Endothelial cell of umbilical vein (primary cell): Measurements from ENCODE around the gene ARHGAP42. TPM values are rescaled to one million over a fixed set of nuclear protein-coding genes. Genes with fewer than 3 reads are reported as not detected.

Experiments used
- BruUV-seq: library from RNA; stranded (reverse); fragments of 400-500 nt; replicated peaks from 2 replicates; lab custom pipeline; 2021; lab: Mats Ljungman, UMichigan
- CTCF ChIA-PET: fragments of 300-600, 350-600 bp; sonication (Branson Sonifier 250); formaldehyde crosslinking; loops from one replicate; lab custom pipeline; 2021; ENCODE audit warnings: antibody characterized with exemption, inconsistent platforms; lab: Charles Lee
- POLR2A ChIA-PET: fragments of 300-600, 350-600 bp; sonication (Branson Sonifier 250); formaldehyde crosslinking; loops from one replicate; lab custom pipeline; 2021; ENCODE audit warnings: antibody characterized with exemption, inconsistent platforms; lab: Charles Lee
- DNase-seq: peaks from one replicate; pipeline ENCODE4 v3.0.0-alpha.2; 2011; ENCODE audit warnings: low read depth, low spot score
- FAIRE-seq: peaks from 2 replicates; lab custom pipeline; 2011; peaks lifted over from hg19 to GRCh38; lab: Jason Lieb, UNC
- H2AFZ ChIP-seq: 2 replicates; pipeline ENCODE4 v1.6.0; 2012; ENCODE audit warnings: low read depth, low read length, control low read depth, inconsistent platforms
- H3K27ac ChIP-seq: 2 replicates; pipeline ENCODE4 v1.5.1; 2011; ENCODE audit warnings: low read depth, mild to moderate bottlenecking, control low read depth, low read length, moderate library complexity; ENCODE audit not compliant: insufficient read depth
- H3K27me3 ChIP-seq, 2 experiments: 2 replicates each; pipeline versions ENCODE4 v1.6.0 to v1.6.1; 2011; ENCODE audit warnings: low read length in 2 of 2, mixed read lengths in 1 of 2; ENCODE audit not compliant: control insufficient read depth in 2 of 2, insufficient read depth in 2 of 2
- H3K36me3 ChIP-seq, 2 experiments: 2 replicates in 1 of 2; 3 replicates in 1 of 2; pipeline ENCODE4 v1.5.1; 2011; ENCODE audit warnings: low read length in 2 of 2, mild to moderate bottlenecking in 1 of 2, moderate library complexity in 1 of 2; ENCODE audit not compliant: control insufficient read depth in 2 of 2, insufficient read depth in 2 of 2; ENCODE audit errors: extremely low read depth in 1 of 2
- H3K4me1 ChIP-seq: 3 replicates; pipeline ENCODE4 v1.5.1; 2011; ENCODE audit warnings: mild to moderate bottlenecking, low read length; ENCODE audit not compliant: control insufficient read depth, insufficient read depth; ENCODE audit errors: extremely low read depth
- H3K4me2 ChIP-seq: 2 replicates; pipeline ENCODE4 v1.6.1; 2011; ENCODE audit warnings: low read length, control low read depth, mixed read lengths; ENCODE audit not compliant: insufficient read depth
- H3K4me3 ChIP-seq, 3 experiments: fragments of 200-600 bp in 1 of 3; sonication (generic), shearing (Covaris generic) in 1 of 3; replicated peaks in 1 of 3; 2 replicates each; pipeline ENCODE4 v1.5.1; 2011 to 2016; ENCODE audit warnings: control low read depth in 3 of 3, low read length in 3 of 3, mild to moderate bottlenecking in 2 of 3, inconsistent platforms in 1 of 3, low read depth in 1 of 3, moderate library complexity in 1 of 3; ENCODE audit not compliant: insufficient read depth in 1 of 3
- H3K79me2 ChIP-seq: 2 replicates; pipeline ENCODE4 v1.6.0; 2012; ENCODE audit warnings: low read length, inconsistent platforms; ENCODE audit not compliant: control insufficient read depth, insufficient read depth
- H3K9ac ChIP-seq: replicated peaks from 2 replicates; pipeline ENCODE3; 2011; ENCODE audit warnings: low read length, control low read depth; ENCODE audit not compliant: insufficient read depth; ENCODE audit errors: extremely low read depth
- H3K9me1 ChIP-seq: replicated peaks from 3 replicates; pipeline ENCODE4 v1.6.0; 2011; ENCODE audit warnings: mild to moderate bottlenecking, low read length; ENCODE audit not compliant: control insufficient read depth, insufficient read depth; ENCODE audit errors: extremely low read depth
- H3K9me3 ChIP-seq: replicated peaks from 2 replicates; pipeline ENCODE4 v1.5.1; 2012; ENCODE audit warnings: low read length, inconsistent platforms; ENCODE audit not compliant: control insufficient read depth, insufficient read depth
- H4K20me1 ChIP-seq: replicated peaks from 2 replicates; pipeline ENCODE3; 2011; ENCODE audit warnings: mild to moderate bottlenecking, low read length; ENCODE audit not compliant: control insufficient read depth, insufficient read depth; ENCODE audit errors: extremely low read depth
- CTCF ChIP-seq, 2 donors: IDR thresholded peaks; 1 replicate in 1 of 2; 2 replicates in 1 of 2; pipeline ENCODE4 v1.5.1; 2011; ENCODE audit warnings: low read length in 2 of 2, mild to moderate bottlenecking in 2 of 2, moderate library complexity in 2 of 2, control low read depth in 1 of 2, inconsistent platforms in 1 of 2, low read depth in 1 of 2; ENCODE audit not compliant: insufficient read depth in 1 of 2; ENCODE audit errors: extremely low read depth in 1 of 2
- EZH2 ChIP-seq: IDR thresholded peaks from 2 replicates; pipeline ENCODE4 v1.6.1; 2012; ENCODE audit warnings: borderline replicate concordance, low read depth, mild to moderate bottlenecking, moderate library complexity, low read length, inconsistent platforms; ENCODE audit not compliant: severe bottlenecking
- FOS ChIP-seq: IDR thresholded peaks from 2 replicates; pipeline ENCODE4 v1.6.1; 2011; ENCODE audit warnings: mild to moderate bottlenecking, low read length, moderate library complexity, borderline replicate concordance; ENCODE audit not compliant: insufficient read depth
- GATA2 ChIP-seq: IDR thresholded peaks from 2 replicates; pipeline ENCODE4 v1.7.0; 2011; ENCODE audit warnings: low read depth, mild to moderate bottlenecking, moderate library complexity, mixed read lengths, low read length; ENCODE audit not compliant: insufficient read length, insufficient read depth
- JUN ChIP-seq: IDR thresholded peaks from 2 replicates; pipeline ENCODE4 v1.6.1; 2011; ENCODE audit warnings: borderline replicate concordance, low read depth; ENCODE audit not compliant: insufficient read length, insufficient read depth
- MAX ChIP-seq: IDR thresholded peaks from 2 replicates; pipeline ENCODE4 v1.6.1; 2011; ENCODE audit not compliant: insufficient read depth, insufficient read length
- MYC ChIP-seq: IDR thresholded peaks from one replicate; pipeline ENCODE4 v1.6.1; 2011; ENCODE audit warnings: mild to moderate bottlenecking, low read depth, low read length
- POLR2A ChIP-seq: IDR thresholded peaks from 2 replicates; pipeline ENCODE4 v1.6.1; 2012; ENCODE audit warnings: low read depth, mild to moderate bottlenecking, control low read depth, low read length
- POLR2AphosphoS5 ChIP-seq: IDR thresholded peaks from 2 replicates; pipeline ENCODE4 v1.6.1; 2012; ENCODE audit warnings: low read depth, mild to moderate bottlenecking, control low read depth, low read length, moderate library complexity; ENCODE audit not compliant: insufficient read depth
- dilution Hi-C: fragments of 300-500 bp; cut with MboI; formaldehyde crosslinking; loops from one replicate; pipeline ENCODE4 v1.15.0; 2019; ENCODE audit warnings: low sequenced_read_pairs; ENCODE audit not compliant: extremely low pct_ligation_motif_present
- intact Hi-C: fragments of 100-400 bp; cut with micrococcal nuclease; formaldehyde crosslinking; loops from one replicate; pipeline ENCODE4 v1.10.0; 2022
- polyA plus RNA-seq, 4 experiments: library from polyadenylated mRNA; depleted of rRNA in 3 of 4; stranded (reverse) in 3 of 4; unstranded in 1 of 4; fragments of >200 nt; gene quantifications; 2 replicates each; pipeline versions ENCODE4 v1.2.1 to v1.2.3, GENCODE V29; 2011 to 2012; ENCODE audit warnings: missing spikeins in 1 of 4
- total RNA-seq: library from RNA; stranded (reverse); gene quantifications from 2 replicates; pipeline ENCODE4 v1.2.3, GENCODE V29; 2021

The ARHGAP42 gene
- total and polyA plus RNA-seq, 2 donors (not counting 3 experiments of a cell fraction or from before 2014, with no cell fraction given): 1.8 to 2.4 TPM

GRCh38 chr11:100691896-100692653 is 5.0 kb downstream of the ARHGAP42 start:
- Histone ChIP-seq H3K4me2 (no peak overlapping the region), H3K79me2 (no peaks in the 10 kb centered on the region), H3K9me3 (no peaks in the 10 kb centered on the region), H3K27ac (no peak overlapping the region), H3K4me1 (peaks cover 6% of the 10 kb centered on the region), H4K20me1 (no peaks in the 10 kb centered on the region), H3K9ac (no peak overlapping the region), H3K36me3 (no peaks in the 10 kb centered on the region), H3K4me3 (no peak overlapping the region), H2AFZ (no peak overlapping the region), H3K27me3 (no peaks in the 10 kb centered on the region), H3K9me1 (no peaks in the 10 kb centered on the region)
- no TSS peak for BruUV-seq
- ChIA-PET POLR2A (no interaction called here), CTCF (interaction anchor here (1.0 kb wide), 1 partner anchor 29 kb away, joined by 3 read pairs; no protein-coding TSS in a partner anchor)
- dilution Hi-C loops: no loop called here
- intact Hi-C loops: no loop called here
- no peak for FAIRE-seq
- DNase-seq: no peak
- TF ChIP-seq GATA2 (peak; percentile 11), POLR2AphosphoS5 (no peak)

- Histone ChIP-seq H3K4me2 (no peak overlapping the region), H3K36me3 (no peaks in the 10 kb centered on the region), H3K27me3 (no peaks in the 10 kb centered on the region), H3K9me3 (no peaks in the 10 kb centered on the region), H3K9ac (no peak overlapping the region), H3K4me1 (no peaks in the 10 kb centered on the region), H2AFZ (no peak overlapping the region), H3K27ac (no peak overlapping the region), H3K9me1 (no peaks in the 10 kb centered on the region), H3K4me3 (no peak overlapping the region), H3K79me2 (no peaks in the 10 kb centered on the region), H4K20me1 (no peaks in the 10 kb centered on the region)
- no peak for TF ChIP-seq CTCF (IDR thresholded peaks at IDR 0.05; ENCODE audit: extremely low read depth in 1 of 2, insufficient read depth in 1 of 2, low read depth in 1 of 2, low read length in 2 of 2)
- no peak for TF ChIP-seq POLR2AphosphoS5
- TF ChIP-seq FOS: no peak
- TF ChIP-seq JUN: no peak
- TF ChIP-seq EZH2: no peak
- no peak for TF ChIP-seq GATA2
- no peak for TF ChIP-seq MAX
- TF ChIP-seq POLR2A: no peak
- no peak for TF ChIP-seq MYC
- no peak for FAIRE-seq
- DNase-seq: no peak
- intact Hi-C loops: no loop called here
- no TSS peak for BruUV-seq
- dilution Hi-C loops: no loop called here
- ChIA-PET CTCF (interaction anchor here (1.0 to 3.2 kb wide), 5 partner anchors 8 to 132 kb away, joined by 3 to 9 read pairs (median 8); no protein-coding TSS in a partner anchor), POLR2A (no interaction called here)
Measured at GRCh38 chr11:100695911-100696310, 8.8 kb downstream of the ARHGAP42 start.
